Activated B cell treated with CpG ODN at 0.5 μM for 24 hours (primary cell): Measurements from ENCODE around the gene KCNQ1. TPM values are rescaled to one million over a fixed set of nuclear protein-coding genes. Genes with fewer than 3 reads are reported as not detected.

ENCODE experiments used
- ATAC-seq: fragments of 200-7000 bp; cut with Tn5 transposase; one replicate; pipeline ENCODE4 v1.10.0; 2021; ENCODE audit warnings: low read depth, mild to moderate bottlenecking, moderate library complexity
- CTCF ChIA-PET: fragments of 350-600 bp; sonication (Branson Sonifier 250); formaldehyde crosslinking; loops from one replicate; lab custom pipeline; 2021; ENCODE audit warnings: antibody characterized with exemption; lab: Charles Lee
- POLR2A ChIA-PET: fragments of 350-600 bp; sonication (Branson Sonifier 250); formaldehyde crosslinking; loops from one replicate; lab custom pipeline; 2021; ENCODE audit warnings: antibody characterized with exemption; lab: Charles Lee
- DNase-seq: peaks from one replicate; pipeline ENCODE4 v3.0.0; 2022
- H3K27ac Mint-ChIP-seq: one replicate; pipeline ENCODE4 v1.8.0; 2020; ENCODE audit warnings: mixed read lengths
- H3K27me3 Mint-ChIP-seq: one replicate; pipeline ENCODE4 v1.8.0; 2021; ENCODE audit warnings: mixed read lengths
- H3K36me3 Mint-ChIP-seq: one replicate; pipeline ENCODE4 v1.8.0; 2021; ENCODE audit warnings: low read depth, mixed read lengths
- H3K4me1 Mint-ChIP-seq: one replicate; pipeline ENCODE4 v1.8.0; 2021; ENCODE audit warnings: mixed read lengths
- H3K4me3 Mint-ChIP-seq: one replicate; pipeline ENCODE4 v1.8.0; 2020; ENCODE audit warnings: mild to moderate bottlenecking, mixed read lengths
- H3K9me3 Mint-ChIP-seq: one replicate; pipeline ENCODE4 v1.8.0; 2020; ENCODE audit warnings: mixed read lengths
- CTCF ChIP-seq: fragments of 200-600 bp; IDR thresholded peaks from one replicate; pipeline ENCODE4 v1.8.0; 2022; ENCODE audit warnings: antibody characterized with exemption, mild to moderate bottlenecking
- intact Hi-C: fragments of 100-400 bp; cut with micrococcal nuclease; formaldehyde crosslinking; loops from one replicate; pipeline ENCODE4 v1.15.1; 2024
- total RNA-seq: library from RNA; stranded (reverse); gene quantifications from 2 replicates; pipeline ENCODE4 v1.2.3, GENCODE V29; 2022

The KCNQ1 gene
- total RNA-seq, 1 donor from 2014 or later = 6.5 TPM

DNA sequence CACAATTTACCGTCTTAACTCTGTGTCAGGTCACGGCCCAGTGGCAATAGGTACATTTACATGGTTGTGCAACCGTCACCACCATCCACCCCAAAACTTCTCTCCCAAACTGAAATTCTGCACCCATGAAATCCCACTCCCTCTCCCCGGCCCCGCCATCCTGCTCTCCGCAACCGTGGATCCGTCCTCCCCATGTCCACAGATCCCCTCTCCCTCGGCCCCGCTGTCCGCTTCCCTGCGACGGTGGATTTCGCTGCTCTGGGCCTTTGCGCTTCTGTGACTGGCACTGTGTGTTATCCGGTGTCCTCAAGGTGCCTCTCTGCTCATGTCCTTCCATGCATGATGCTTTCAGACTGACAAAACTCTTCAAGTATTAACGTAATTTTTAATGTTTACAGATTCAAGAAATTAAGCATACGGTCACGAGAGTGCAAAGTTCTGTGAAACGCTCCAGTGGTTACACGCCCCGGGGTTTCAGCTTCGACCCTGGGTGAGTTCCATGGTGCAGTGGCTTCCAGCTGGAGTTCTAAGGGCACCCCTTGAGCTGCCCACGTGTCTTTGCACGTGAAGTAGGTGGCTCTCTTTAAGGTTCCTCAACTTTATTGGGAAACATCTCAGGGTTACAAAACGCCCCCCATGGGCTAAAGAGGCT lies 76.4 kb downstream of the KCNQ1 start:
- POLR2A ChIA-PET = no interaction called here

DNA sequence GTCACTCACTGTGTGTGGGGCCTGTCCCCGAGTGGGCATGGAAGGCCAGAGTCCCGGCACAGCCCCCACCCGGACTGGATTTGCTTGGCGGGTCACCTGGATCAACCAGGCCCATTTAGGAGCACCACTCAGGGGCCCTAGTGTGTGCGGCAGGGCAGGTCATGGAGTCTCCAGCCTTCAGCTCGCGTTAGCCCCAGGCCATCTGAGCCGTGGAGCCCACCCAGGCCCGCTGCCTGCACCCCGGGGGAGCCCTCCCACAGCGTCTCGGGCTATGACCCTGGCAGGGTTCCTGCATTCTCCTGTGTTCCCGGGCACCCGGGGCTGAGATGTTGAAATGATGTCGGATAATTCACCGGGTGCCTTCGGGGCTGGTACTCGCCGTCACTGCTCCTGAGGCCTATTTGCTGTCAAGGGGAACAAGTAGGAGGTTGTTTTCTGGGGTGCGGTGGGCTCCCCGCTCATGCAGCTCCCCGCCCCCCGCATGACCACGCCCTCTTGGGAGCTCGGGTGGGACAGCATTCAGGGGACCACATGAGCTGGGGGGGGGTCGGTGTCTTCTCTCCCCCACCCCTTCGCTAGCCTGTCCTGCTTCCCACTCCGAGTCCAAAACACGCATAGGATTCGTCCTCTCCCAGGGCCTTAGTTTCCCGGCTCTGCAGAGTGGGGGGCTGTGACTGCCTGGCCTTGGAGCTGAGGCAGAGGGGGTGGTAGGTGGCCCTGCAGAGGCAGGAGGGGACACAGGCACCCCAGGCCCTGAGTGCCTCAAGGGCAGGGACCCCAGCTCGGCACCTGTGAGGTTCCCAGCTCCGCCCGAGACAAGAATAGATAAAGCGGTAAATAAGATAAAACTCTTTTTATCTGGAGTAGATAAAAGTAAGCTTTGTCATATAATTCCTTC lies 77.2 kb downstream of the KCNQ1 start:
- POLR2A ChIA-PET = no interaction called here
- Mint-ChIP-seq H3K9me3 (no peaks in the 10 kb centered on the region), H3K27me3 (no peaks in the 10 kb centered on the region), H3K36me3 (no peaks in the 10 kb centered on the region), H3K27ac (no peak overlapping the region), H3K4me1 (peaks cover 28% of the 10 kb centered on the region), H3K4me3 (no peak overlapping the region)
- DNase-seq (peak; percentile 10), ATAC-seq (no peak)
- TF ChIP-seq CTCF = no peak
- CTCF ChIA-PET = interaction anchor here (1.1 to 1.4 kb wide), 2 partner anchors 11 to 366 kb away, joined by 3 to 4 read pairs; no protein-coding TSS in a partner anchor
- intact Hi-C loops = no loop called here

More for the DNA sequence above, 76.4 kb downstream of the KCNQ1 start:
- H3K4me3 Mint-ChIP-seq = no peak overlapping the region
- H3K36me3 Mint-ChIP-seq = no peaks in the 10 kb centered on the region
- H3K4me1 Mint-ChIP-seq = peaks cover 21% of the 10 kb centered on the region
- H3K27ac Mint-ChIP-seq = no peak overlapping the region
- no peaks in the 10 kb centered on the region for H3K27me3 Mint-ChIP-seq
- intact Hi-C loops = no loop called here
- CTCF ChIA-PET = no interaction called here
- H3K9me3 Mint-ChIP-seq = no peaks in the 10 kb centered on the region
- ATAC-seq = no peak
- peak; percentile 6 for DNase-seq
- no peak for TF ChIP-seq CTCF

GRCh38 chr11:2522631-2523255 lies 77.9 kb downstream of the KCNQ1 start:
- POLR2A ChIA-PET = no interaction called here
- intact Hi-C loops = no loop called here
- Mint-ChIP-seq H3K27ac (no peak overlapping the region), H3K4me3 (no peak overlapping the region), H3K27me3 (no peaks in the 10 kb centered on the region), H3K9me3 (no peaks in the 10 kb centered on the region), H3K4me1 (peaks cover 36% of the 10 kb centered on the region), H3K36me3 (no peaks in the 10 kb centered on the region)
- no peak for TF ChIP-seq CTCF
- DNase-seq (peak; percentile 5), ATAC-seq (no peak)
- CTCF ChIA-PET = interaction anchor here (1.1 to 1.4 kb wide), 2 partner anchors 10 to 365 kb away, joined by 3 to 4 read pairs; no protein-coding TSS in a partner anchor

GRCh38 chr11:2523821-2524391 lies 79.1 kb downstream of the KCNQ1 start:
- ATAC-seq (no peak), DNase-seq (no peak)
- ChIA-PET POLR2A (no interaction called here), CTCF (no interaction called here)
- Mint-ChIP-seq H3K4me1 (peaks cover 38% of the 10 kb centered on the region), H3K27ac (no peak overlapping the region), H3K36me3 (no peaks in the 10 kb centered on the region), H3K4me3 (no peak overlapping the region), H3K27me3 (no peaks in the 10 kb centered on the region), H3K9me3 (no peaks in the 10 kb centered on the region)
- intact Hi-C loops = no loop called here
- no peak for TF ChIP-seq CTCF
